Measurements from ENCODE around the gene WIZ. TPM values are rescaled to one million over a fixed set of nuclear protein-coding genes. Genes with fewer than 3 reads are reported as not detected.

The WIZ gene
- total and polyA plus RNA-seq, 10 donors = 6.6 to 33.7 (median 24.8) TPM

GRCh38 chr19:15371786-15372380 lies 77.9 kb downstream of the WIZ start:
- no peaks in the 10 kb centered on the region for H3K27me3 ChIP-seq (replicated peaks in 1 of 7)
- H3K9me3 ChIP-seq = no peaks in the 10 kb centered on the region
- DNase-seq = peak; percentile 62
- no peak for TF ChIP-seq POLR2A (IDR thresholded peaks at IDR 0.05)
- TF ChIP-seq POLR2AphosphoS5 (IDR thresholded peaks at IDR 0.05) = peak in 2 of 3 donors; percentile 18
- no peak for TF ChIP-seq CTCF (IDR thresholded peaks at IDR 0.05 in 8 of 11, conservative IDR thresholded peaks at IDR 0.05 in 3 of 11)
- WGBS, 5 donors = 90 to 96% (median 91%) methylated on average over 17 of the region's 17 CpGs
- H3K4me1 ChIP-seq = peaks cover 23 to 70% (median 43%) of the 10 kb centered on the region in 6 donors
- peaks cover 10 to 90% (median 72%) of the 10 kb centered on the region in 6 donors for H3K36me3 ChIP-seq
- peak overlapping the region in 1 of 8 donors; percentile 27 for H3K27ac ChIP-seq
- no peak overlapping the region for H3K4me3 ChIP-seq
- intact Hi-C loops (cut with DNase I; ENCODE audit: low total_unique reads) = loop anchor here (10.0 kb wide), 1 partner anchor 107 kb away; no protein-coding TSS in a partner anchor

DNA sequence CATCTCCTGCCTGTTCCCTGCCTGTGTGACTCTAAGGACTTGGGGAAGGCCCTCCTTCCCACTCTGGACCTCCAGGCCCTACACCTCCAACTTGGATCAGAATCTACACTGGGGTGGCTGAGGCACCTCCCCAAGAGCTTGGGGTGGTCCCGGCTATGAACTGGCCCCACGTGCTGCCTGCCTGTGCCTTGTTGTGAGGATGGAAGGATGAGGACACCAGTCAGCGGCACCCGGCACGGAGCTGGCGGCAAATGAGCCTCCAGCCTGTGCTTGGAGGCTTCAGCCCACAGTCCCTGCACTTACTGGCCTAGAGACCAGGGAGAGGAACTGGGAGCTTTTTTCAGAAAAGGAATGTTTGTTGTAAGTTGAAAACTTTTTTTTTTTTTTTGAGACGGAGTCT lies 78.6 kb downstream of the WIZ start:
- H3K4me3 ChIP-seq = no peak overlapping the region
- peak overlapping the region in 1 of 8 donors; percentile 3 for H3K27ac ChIP-seq
- WGBS, 5 donors = 90 to 99% (median 93%) methylated on average over 7 of the region's 7 CpGs
- H3K27me3 ChIP-seq (replicated peaks in 1 of 7) = no peaks in the 10 kb centered on the region
- peaks cover 20 to 65% (median 35%) of the 10 kb centered on the region in 6 donors for H3K4me1 ChIP-seq
- no peaks in the 10 kb centered on the region for H3K9me3 ChIP-seq
- intact Hi-C loops (cut with DNase I; ENCODE audit: low total_unique reads) = loop anchor here (10.0 kb wide), 1 partner anchor 106 kb away; no protein-coding TSS in a partner anchor
- peaks cover 10 to 98% (median 80%) of the 10 kb centered on the region in 6 donors for H3K36me3 ChIP-seq
- TF ChIP-seq POLR2AphosphoS5 (IDR thresholded peaks at IDR 0.05) (peak in 1 of 3 donors; percentile 23), POLR2A (IDR thresholded peaks at IDR 0.05) (no peak)
- peak; percentile 30 for DNase-seq

Small RNAs within 50 kb of the gene (microRNA-seq; reads per million reads assigned to microRNA genes)
- gene MIR1470 = 0 reads per million in 3 donors

Small RNAs within 50 kb of the gene (small RNA-seq; reads per million reads assigned to genes)
- 0 reads per million in 4 donors for gene MIR1470

Other genes with a start within 250 kb of the WIZ start
- gene NOTCH3, start 249.0 kb downstream of the WIZ start, total RNA-seq = 10 to 100 TPM; 52.1 to 94.9 (median 62.6) TPM
- gene NOTCH3, start 249.0 kb downstream of the WIZ start, polyA plus RNA-seq = 1 to 10 TPM; 1.4 to 5.9 (median 2.5) TPM
- 1 to 10 TPM; 1.6 to 6.6 (median 3.8) TPM for gene EPHX3, start 217.5 kb downstream of the WIZ start, total RNA-seq
- gene EPHX3, start 217.5 kb downstream of the WIZ start, polyA plus RNA-seq = under 1 TPM; 0.13 to 0.67 (median 0.59) TPM
- 100 to 1,000 TPM in 4 of 7 donors, 10 to 100 TPM in 3; 50.7 to 146 (median 124) TPM for gene BRD4, start 117.4 kb downstream of the WIZ start, total RNA-seq
- gene BRD4, start 117.4 kb downstream of the WIZ start, polyA plus RNA-seq = 10 to 100 TPM; 10.3 to 35.9 (median 14.2) TPM
- gene AKAP8, start 70.2 kb downstream of the WIZ start, total RNA-seq = 10 to 100 TPM; 24.9 to 51.3 (median 48.9) TPM
- gene AKAP8, start 70.2 kb downstream of the WIZ start, polyA plus RNA-seq = 10 to 100 TPM; 13.9 to 24.8 (median 21.9) TPM
- 100 to 1,000 TPM; 121 to 236 (median 140) TPM for gene AKAP8L, start 31.0 kb downstream of the WIZ start, total RNA-seq
- gene AKAP8L, start 31.0 kb downstream of the WIZ start, polyA plus RNA-seq = 100 to 1,000 TPM in 1 of 3 donors, 10 to 100 TPM in 2; 41.2 to 131 (median 87.8) TPM
- gene RASAL3, start 14.6 kb upstream of the WIZ start, total RNA-seq = 10 to 100 TPM; 43.9 to 79.1 (median 59.2) TPM
- gene RASAL3, start 14.6 kb upstream of the WIZ start, polyA plus RNA-seq = 10 to 100 TPM; 31.7 to 66.8 (median 66.1) TPM
- under 1 TPM in 2 of 7 donors, not detected in 5; 0.10 to 0.16 TPM for gene PGLYRP2, start 29.5 kb upstream of the WIZ start, total RNA-seq
- under 1 TPM in 2 of 3 donors, not detected in 1; 0.02 to 0.06 TPM for gene PGLYRP2, start 29.5 kb upstream of the WIZ start, polyA plus RNA-seq
- gene CYP4F22, start 58.6 kb upstream of the WIZ start, total RNA-seq = 1 to 10 TPM in 1 of 7 donors, under 1 TPM in 4, not detected in 2; 0.28 to 1.2 (median 0.37) TPM
- gene CYP4F22, start 58.6 kb upstream of the WIZ start, polyA plus RNA-seq = under 1 TPM; 0.10 to 0.17 (median 0.14) TPM
- not detected for gene CYP4F8, start 165.3 kb upstream of the WIZ start, total RNA-seq
- not detected for gene CYP4F8, start 165.3 kb upstream of the WIZ start, polyA plus RNA-seq
- 10 to 100 TPM in 4 of 7 donors, 1 to 10 TPM in 3; 3.5 to 44.1 (median 12.3) TPM for gene CYP4F3, start 190.9 kb upstream of the WIZ start, total RNA-seq
- under 1 TPM; 0.03 to 0.99 (median 0.48) TPM for gene CYP4F3, start 190.9 kb upstream of the WIZ start, polyA plus RNA-seq
- 1 to 10 TPM; 2.8 to 8.2 (median 4.2) TPM for gene CYP4F12, start 223.1 kb upstream of the WIZ start, total RNA-seq
- 1 to 10 TPM; 1.9 to 8.3 (median 4.0) TPM for gene CYP4F12, start 223.1 kb upstream of the WIZ start, polyA plus RNA-seq

Data from spleen (tissue), 11 donors.